Endothelial cell of umbilical vein (primary cell): Measurements from ENCODE around the gene ZNF587. TPM values are rescaled to one million over a fixed set of nuclear protein-coding genes. Genes with fewer than 3 reads are reported as not detected.

ENCODE experiments used
- BruUV-seq: library from RNA; stranded (reverse); fragments of 400-500 nt; replicated peaks from 2 replicates; lab custom pipeline; 2021; lab: Mats Ljungman, UMichigan
- CTCF ChIA-PET: fragments of 300-600, 350-600 bp; sonication (Branson Sonifier 250); formaldehyde crosslinking; loops from one replicate; lab custom pipeline; 2021; ENCODE audit warnings: antibody characterized with exemption, inconsistent platforms; lab: Charles Lee
- POLR2A ChIA-PET: fragments of 300-600, 350-600 bp; sonication (Branson Sonifier 250); formaldehyde crosslinking; loops from one replicate; lab custom pipeline; 2021; ENCODE audit warnings: antibody characterized with exemption, inconsistent platforms; lab: Charles Lee
- DNase-seq: peaks from one replicate; pipeline ENCODE4 v3.0.0-alpha.2; 2011; ENCODE audit warnings: low read depth, low spot score
- FAIRE-seq: peaks from 2 replicates; lab custom pipeline; 2011; peaks lifted over from hg19 to GRCh38; lab: Jason Lieb, UNC
- H2AFZ ChIP-seq: 2 replicates; pipeline ENCODE4 v1.6.0; 2012; ENCODE audit warnings: low read depth, low read length, control low read depth, inconsistent platforms
- H3K27ac ChIP-seq: 2 replicates; pipeline ENCODE4 v1.5.1; 2011; ENCODE audit warnings: low read depth, mild to moderate bottlenecking, control low read depth, low read length, moderate library complexity; ENCODE audit not compliant: insufficient read depth
- H3K27me3 ChIP-seq, 2 experiments: 2 replicates each; pipeline versions ENCODE4 v1.6.0 to v1.6.1; 2011; ENCODE audit warnings: low read length in 2 of 2, mixed read lengths in 1 of 2; ENCODE audit not compliant: control insufficient read depth in 2 of 2, insufficient read depth in 2 of 2
- H3K36me3 ChIP-seq, 2 experiments: 2 replicates in 1 of 2; 3 replicates in 1 of 2; pipeline ENCODE4 v1.5.1; 2011; ENCODE audit warnings: low read length in 2 of 2, mild to moderate bottlenecking in 1 of 2, moderate library complexity in 1 of 2; ENCODE audit not compliant: control insufficient read depth in 2 of 2, insufficient read depth in 2 of 2; ENCODE audit errors: extremely low read depth in 1 of 2
- H3K4me1 ChIP-seq: 3 replicates; pipeline ENCODE4 v1.5.1; 2011; ENCODE audit warnings: mild to moderate bottlenecking, low read length; ENCODE audit not compliant: control insufficient read depth, insufficient read depth; ENCODE audit errors: extremely low read depth
- H3K4me2 ChIP-seq: 2 replicates; pipeline ENCODE4 v1.6.1; 2011; ENCODE audit warnings: low read length, control low read depth, mixed read lengths; ENCODE audit not compliant: insufficient read depth
- H3K4me3 ChIP-seq, 3 experiments: fragments of 200-600 bp in 1 of 3; sonication (generic), shearing (Covaris generic) in 1 of 3; replicated peaks in 1 of 3; 2 replicates each; pipeline ENCODE4 v1.5.1; 2011 to 2016; ENCODE audit warnings: control low read depth in 3 of 3, low read length in 3 of 3, mild to moderate bottlenecking in 2 of 3, inconsistent platforms in 1 of 3, low read depth in 1 of 3, moderate library complexity in 1 of 3; ENCODE audit not compliant: insufficient read depth in 1 of 3
- H3K79me2 ChIP-seq: 2 replicates; pipeline ENCODE4 v1.6.0; 2012; ENCODE audit warnings: low read length, inconsistent platforms; ENCODE audit not compliant: control insufficient read depth, insufficient read depth
- H3K9ac ChIP-seq: replicated peaks from 2 replicates; pipeline ENCODE3; 2011; ENCODE audit warnings: low read length, control low read depth; ENCODE audit not compliant: insufficient read depth; ENCODE audit errors: extremely low read depth
- H3K9me1 ChIP-seq: replicated peaks from 3 replicates; pipeline ENCODE4 v1.6.0; 2011; ENCODE audit warnings: mild to moderate bottlenecking, low read length; ENCODE audit not compliant: control insufficient read depth, insufficient read depth; ENCODE audit errors: extremely low read depth
- H3K9me3 ChIP-seq: replicated peaks from 2 replicates; pipeline ENCODE4 v1.5.1; 2012; ENCODE audit warnings: low read length, inconsistent platforms; ENCODE audit not compliant: control insufficient read depth, insufficient read depth
- H4K20me1 ChIP-seq: replicated peaks from 2 replicates; pipeline ENCODE3; 2011; ENCODE audit warnings: mild to moderate bottlenecking, low read length; ENCODE audit not compliant: control insufficient read depth, insufficient read depth; ENCODE audit errors: extremely low read depth
- CTCF ChIP-seq, 2 donors: IDR thresholded peaks; 1 replicate in 1 of 2; 2 replicates in 1 of 2; pipeline ENCODE4 v1.5.1; 2011; ENCODE audit warnings: low read length in 2 of 2, mild to moderate bottlenecking in 2 of 2, moderate library complexity in 2 of 2, control low read depth in 1 of 2, inconsistent platforms in 1 of 2, low read depth in 1 of 2; ENCODE audit not compliant: insufficient read depth in 1 of 2; ENCODE audit errors: extremely low read depth in 1 of 2
- EZH2 ChIP-seq: IDR thresholded peaks from 2 replicates; pipeline ENCODE4 v1.6.1; 2012; ENCODE audit warnings: borderline replicate concordance, low read depth, mild to moderate bottlenecking, moderate library complexity, low read length, inconsistent platforms; ENCODE audit not compliant: severe bottlenecking
- FOS ChIP-seq: IDR thresholded peaks from 2 replicates; pipeline ENCODE4 v1.6.1; 2011; ENCODE audit warnings: mild to moderate bottlenecking, low read length, moderate library complexity, borderline replicate concordance; ENCODE audit not compliant: insufficient read depth
- GATA2 ChIP-seq: IDR thresholded peaks from 2 replicates; pipeline ENCODE4 v1.7.0; 2011; ENCODE audit warnings: low read depth, mild to moderate bottlenecking, moderate library complexity, mixed read lengths, low read length; ENCODE audit not compliant: insufficient read length, insufficient read depth
- JUN ChIP-seq: IDR thresholded peaks from 2 replicates; pipeline ENCODE4 v1.6.1; 2011; ENCODE audit warnings: borderline replicate concordance, low read depth; ENCODE audit not compliant: insufficient read length, insufficient read depth
- MAX ChIP-seq: IDR thresholded peaks from 2 replicates; pipeline ENCODE4 v1.6.1; 2011; ENCODE audit not compliant: insufficient read depth, insufficient read length
- MYC ChIP-seq: IDR thresholded peaks from one replicate; pipeline ENCODE4 v1.6.1; 2011; ENCODE audit warnings: mild to moderate bottlenecking, low read depth, low read length
- POLR2A ChIP-seq: IDR thresholded peaks from 2 replicates; pipeline ENCODE4 v1.6.1; 2012; ENCODE audit warnings: low read depth, mild to moderate bottlenecking, control low read depth, low read length
- POLR2AphosphoS5 ChIP-seq: IDR thresholded peaks from 2 replicates; pipeline ENCODE4 v1.6.1; 2012; ENCODE audit warnings: low read depth, mild to moderate bottlenecking, control low read depth, low read length, moderate library complexity; ENCODE audit not compliant: insufficient read depth
- dilution Hi-C: fragments of 300-500 bp; cut with MboI; formaldehyde crosslinking; loops from one replicate; pipeline ENCODE4 v1.15.0; 2019; ENCODE audit warnings: low sequenced_read_pairs; ENCODE audit not compliant: extremely low pct_ligation_motif_present
- intact Hi-C: fragments of 100-400 bp; cut with micrococcal nuclease; formaldehyde crosslinking; loops from one replicate; pipeline ENCODE4 v1.10.0; 2022
- polyA plus RNA-seq, 4 experiments: library from polyadenylated mRNA; depleted of rRNA in 3 of 4; stranded (reverse) in 3 of 4; unstranded in 1 of 4; fragments of >200 nt; gene quantifications; 2 replicates each; pipeline versions ENCODE4 v1.2.1 to v1.2.3, GENCODE V29; 2011 to 2012; ENCODE audit warnings: missing spikeins in 1 of 4
- total RNA-seq: library from RNA; stranded (reverse); gene quantifications from 2 replicates; pipeline ENCODE4 v1.2.3, GENCODE V29; 2021

ZNF587 gene
- total and polyA plus RNA-seq, 2 donors (not counting 3 experiments of a cell fraction or from before 2014, with no cell fraction given), result 13.1 to 44.0 TPM

GRCh38 chr19:57803594-57804325, 45.9 kb upstream of the ZNF587 start:
- intact Hi-C loops (loop anchor here (1.0 kb wide), 2 partner anchors 11 to 34 kb away; partner anchors contain the start of genes ZNF552 and ZNF586), dilution Hi-C loops (no loop called here)
- FAIRE-seq (peak; percentile 55), DNase-seq (peak; percentile 71)
- TF ChIP-seq CTCF (IDR thresholded peaks at IDR 0.05; ENCODE audit: extremely low read depth in 1 of 2, insufficient read depth in 1 of 2, low read depth in 1 of 2, low read length in 2 of 2), result no peak
- TF ChIP-seq FOS, result no peak
- TF ChIP-seq EZH2, result no peak
- no peak for TF ChIP-seq JUN
- TF ChIP-seq MYC, result no peak
- TF ChIP-seq POLR2A, result no peak
- TF ChIP-seq MAX, result no peak
- no peak for TF ChIP-seq GATA2
- TF ChIP-seq POLR2AphosphoS5, result no peak
- peak overlapping the region; percentile 63 for H2AFZ ChIP-seq
- H4K20me1 ChIP-seq, result no peaks in the 10 kb centered on the region
- no peaks in the 10 kb centered on the region for H3K27me3 ChIP-seq
- BruUV-seq, result TSS peak; percentile 10
- CTCF ChIA-PET, result interaction anchor here (0.8 to 3.1 kb wide), 3 partner anchors 11 to 27 kb away, joined by 3 to 8 read pairs (median 3); partner anchors contain the start of gene ZNF552
- H3K9me1 ChIP-seq, result no peaks in the 10 kb centered on the region
- H3K36me3 ChIP-seq, result peaks cover 6 to 7% of the 10 kb centered on the region in 2 experiments
- H3K9ac ChIP-seq, result peak overlapping the region; percentile 56
- peaks cover 26% of the 10 kb centered on the region for H3K4me1 ChIP-seq
- peak overlapping the region; percentile 41 to 78 (median 47) for H3K4me3 ChIP-seq
- POLR2A ChIA-PET, result interaction anchor here (1.4 kb wide), 1 partner anchor 11 kb away, joined by 5 read pairs; the partner anchor contains the start of gene ZNF552
- H3K79me2 ChIP-seq, result no peaks in the 10 kb centered on the region
- no peaks in the 10 kb centered on the region for H3K9me3 ChIP-seq
- peak overlapping the region; percentile 69 for H3K27ac ChIP-seq
- peak overlapping the region; percentile 74 for H3K4me2 ChIP-seq
